ENCODE data around the gene CA10.
A peak's percentile ranks its signal among the peaks of the same experiment; 100 is the strongest.

The CA10 gene

DNA sequence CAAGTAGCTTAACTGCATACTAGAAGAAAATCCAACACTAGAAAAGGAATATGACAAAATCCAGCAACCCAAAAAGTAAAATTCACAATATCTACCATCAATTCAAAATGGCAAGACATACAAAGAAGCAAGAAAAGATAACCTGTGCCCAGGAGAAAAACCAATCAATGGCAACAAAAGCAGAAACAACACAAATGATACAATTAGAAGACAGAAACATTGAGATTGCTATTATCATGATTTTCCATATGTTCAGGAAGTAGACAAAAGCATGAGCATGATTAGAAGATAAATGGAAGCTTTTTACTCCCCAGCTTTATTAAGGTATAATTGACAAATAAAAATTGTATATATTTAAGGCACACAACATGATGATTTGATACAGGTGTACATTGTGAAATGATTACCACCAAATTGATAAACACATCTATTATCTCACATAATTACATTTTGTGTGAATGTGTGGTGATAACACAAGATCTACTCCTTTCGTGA lies 117.3 kb downstream of the CA10 start:
- DNase-seq: no peak

DNA sequence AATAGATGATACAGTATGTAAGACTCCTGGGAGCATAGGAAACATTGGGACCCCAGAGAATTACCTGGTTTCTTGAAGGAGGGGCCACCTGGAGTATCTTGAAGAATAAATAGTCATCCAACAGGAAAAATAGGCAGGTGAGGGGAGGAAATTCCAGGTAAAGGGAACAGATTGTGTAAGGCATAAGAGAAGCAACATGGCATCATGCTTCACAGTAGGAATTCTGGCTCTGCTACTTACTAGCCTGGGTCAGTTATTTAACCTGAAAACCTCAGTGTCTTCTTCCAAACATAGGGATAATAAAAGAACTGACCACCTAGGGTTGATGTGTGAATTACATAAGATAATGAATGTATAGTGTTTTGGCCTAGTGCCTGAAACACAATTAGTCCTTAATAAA lies 122.1 kb downstream of the CA10 start:
- DNase-seq: no peak

DNA sequence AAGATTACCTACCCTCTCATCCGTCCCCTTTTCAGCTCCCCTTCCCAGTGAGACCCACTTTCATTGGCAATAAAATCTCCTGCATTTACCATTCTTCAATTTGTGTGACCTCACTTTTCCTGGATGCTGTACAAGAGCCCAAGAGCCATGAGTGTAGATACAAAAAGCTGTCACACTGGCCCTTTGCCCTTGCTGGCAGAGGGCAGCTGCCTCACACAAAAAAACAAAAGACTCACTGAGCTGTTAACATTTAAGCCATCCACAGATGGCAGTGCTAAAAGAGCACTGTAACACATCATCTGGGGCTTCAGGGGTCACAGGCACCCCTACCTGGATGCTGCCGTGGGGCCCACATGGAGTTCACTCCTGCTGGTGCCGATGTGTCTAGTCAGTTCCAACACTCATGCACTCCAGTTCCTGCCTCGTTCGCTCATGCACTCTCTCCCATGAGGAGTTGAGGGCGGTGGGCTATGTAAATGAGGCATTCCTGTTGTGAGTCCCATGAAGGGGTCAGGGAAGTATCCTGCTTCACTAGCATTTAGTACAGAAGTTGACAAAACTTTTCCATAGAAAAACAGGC lies 123.1 kb downstream of the CA10 start:
- peak; percentile 47 for DNase-seq

DNA sequence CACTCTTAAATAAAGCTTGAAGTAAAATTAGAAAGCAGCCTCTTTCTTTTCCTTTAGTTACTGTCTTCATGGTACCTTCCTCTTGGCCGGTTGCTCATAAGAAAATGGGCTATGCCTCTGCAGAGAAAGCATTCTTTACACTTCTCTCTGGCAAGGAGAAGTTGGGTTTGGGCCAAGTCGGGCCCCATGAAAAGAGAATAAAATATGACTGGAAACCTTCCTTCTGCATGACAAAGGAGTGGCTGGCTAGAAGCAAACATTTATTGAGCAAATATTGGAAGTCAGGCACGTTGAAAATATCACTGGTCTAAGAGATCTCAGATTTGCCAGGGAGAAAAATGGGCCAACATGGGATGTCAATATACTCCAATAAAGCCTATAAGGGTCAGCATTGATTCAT lies 126.1 kb downstream of the CA10 start:
- DNase-seq: no peak

DNA sequence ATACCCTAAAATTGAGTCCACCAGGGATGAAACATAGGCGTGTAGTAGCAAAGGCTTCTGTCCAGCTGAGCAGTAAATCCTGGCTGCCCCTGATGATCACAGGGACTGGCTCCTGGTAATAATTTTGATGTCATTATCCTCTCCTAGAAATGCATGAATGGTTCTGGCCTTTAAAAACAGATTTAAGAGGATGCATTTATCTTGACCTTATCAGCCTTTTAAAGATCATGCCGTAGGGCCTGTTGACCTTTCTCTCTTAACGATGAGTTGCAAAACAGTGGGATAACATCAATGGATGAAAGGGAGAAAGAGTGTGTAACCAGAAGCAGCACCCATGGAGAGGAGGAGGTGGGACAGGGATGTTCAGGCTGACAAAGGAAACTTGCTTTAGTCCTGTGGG lies 128.5 kb downstream of the CA10 start:
- DNase-seq: no peak

DNA sequence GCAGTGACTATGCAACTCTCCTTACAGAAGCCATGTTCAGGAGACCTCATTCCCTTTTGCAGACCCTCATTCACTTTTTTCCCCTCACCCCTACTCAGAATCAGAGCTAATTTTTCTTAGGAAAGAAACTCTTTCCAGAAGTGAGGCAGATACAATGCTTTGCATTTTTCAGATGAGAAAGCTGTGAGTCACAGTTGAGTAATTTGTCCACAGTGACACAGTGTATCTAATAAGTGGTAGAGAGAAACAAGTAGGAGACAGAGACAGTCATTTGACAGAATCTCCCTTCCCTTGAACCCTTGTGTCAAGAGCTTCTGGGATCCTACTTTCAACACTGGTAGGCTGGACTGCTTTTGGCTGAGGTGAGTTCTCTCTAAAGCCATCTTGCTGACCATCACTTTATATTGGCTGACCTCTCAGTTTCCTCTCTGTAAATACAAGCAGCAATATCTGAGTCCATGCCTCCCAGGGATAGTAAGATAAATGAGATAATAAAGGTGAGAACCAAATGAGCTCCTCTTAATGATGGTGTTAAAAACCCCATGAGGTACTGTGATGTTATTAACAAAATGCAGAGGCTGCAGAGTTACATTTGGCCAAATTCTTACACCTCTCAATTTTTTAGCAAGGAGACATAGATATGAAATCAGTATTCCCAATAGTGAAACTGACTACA lies 130.8 kb downstream of the CA10 start:
- no peak for DNase-seq

DNA sequence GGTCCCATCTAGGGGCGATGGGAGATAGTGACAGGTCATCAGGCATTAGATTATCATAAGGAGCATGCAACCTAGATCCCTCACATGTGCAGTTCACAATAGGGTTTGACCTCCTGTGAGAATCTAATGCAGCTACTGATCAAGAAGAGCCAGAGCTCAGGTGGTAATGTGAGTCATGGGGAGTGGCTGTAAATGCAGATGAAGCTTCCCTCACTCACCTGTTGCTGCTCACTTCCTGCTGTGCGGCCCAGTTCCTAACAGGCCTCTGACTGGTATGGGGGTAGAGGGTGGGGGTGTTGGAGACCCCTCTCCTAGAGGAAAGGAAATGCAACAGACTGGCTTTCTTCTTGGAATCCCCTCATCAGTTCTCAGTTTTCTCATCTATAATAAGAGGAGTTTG lies 131.4 kb downstream of the CA10 start:
- DNase-seq: no peak

DNA sequence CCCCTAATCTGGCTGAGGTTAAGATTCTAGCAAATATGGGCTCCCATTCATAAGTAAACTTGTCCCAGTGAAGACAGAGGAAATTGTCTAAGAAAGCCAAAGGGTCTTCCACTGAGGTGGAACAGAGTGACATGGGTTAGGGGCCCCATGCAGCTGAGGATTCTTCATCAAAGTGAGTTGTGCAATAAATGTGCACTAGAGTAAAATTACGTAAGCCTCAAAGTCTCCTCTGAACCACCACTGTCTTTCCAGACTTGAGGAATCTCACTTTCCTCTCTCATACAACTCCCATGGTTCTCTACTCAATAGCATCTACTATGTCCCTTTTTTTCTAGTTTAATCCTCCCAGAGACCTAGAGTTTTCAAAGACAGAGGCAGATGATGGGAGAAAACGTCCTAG lies 132.4 kb downstream of the CA10 start:
- no peak for DNase-seq

DNA sequence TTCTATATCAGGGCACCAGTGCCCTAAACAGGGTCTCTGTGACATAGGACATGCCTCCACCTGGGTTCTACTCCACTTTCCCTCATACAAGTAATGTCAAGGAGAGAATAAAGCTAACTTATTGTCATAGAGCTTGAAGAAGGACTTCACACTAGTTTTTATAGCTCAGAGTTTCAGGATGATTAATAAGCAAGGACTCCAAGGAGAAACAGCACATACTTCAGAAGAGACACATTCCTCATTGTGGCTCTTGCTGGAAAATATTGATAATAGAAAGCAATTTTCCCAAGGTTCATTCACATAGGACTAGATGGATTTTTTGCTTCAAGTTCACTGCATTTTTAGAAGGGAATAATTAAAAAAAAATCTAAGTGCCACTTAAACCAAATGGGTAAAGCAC lies 133.3 kb downstream of the CA10 start:
- no peak for DNase-seq

DNA sequence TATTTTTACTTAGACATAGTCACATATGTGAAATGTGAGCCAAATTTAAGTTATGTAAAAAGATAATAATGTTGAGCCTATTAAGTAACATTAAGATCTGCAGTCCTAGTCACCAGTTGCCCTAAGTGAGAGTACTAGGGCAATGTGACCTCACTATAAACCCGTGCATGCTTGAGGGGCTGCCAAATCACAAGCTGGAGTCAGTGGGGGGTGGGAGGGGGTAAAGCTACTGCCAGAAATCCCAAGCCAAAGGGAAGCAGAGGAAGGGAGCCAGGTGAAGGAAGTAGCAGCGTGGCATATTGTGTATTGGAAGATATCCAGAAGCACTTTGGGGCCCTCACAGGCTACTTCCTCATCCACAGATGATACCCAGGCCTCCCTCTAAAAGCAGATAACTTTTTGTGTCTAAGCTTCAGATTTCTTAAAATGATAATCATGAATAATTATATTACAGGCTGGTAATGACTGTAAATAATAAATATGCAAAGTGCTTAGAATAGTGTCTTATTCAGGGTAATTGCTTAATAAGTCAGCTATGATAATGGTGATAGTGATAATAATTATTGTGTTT lies 134.1 kb downstream of the CA10 start:
- peak; percentile 60 for DNase-seq

DNA sequence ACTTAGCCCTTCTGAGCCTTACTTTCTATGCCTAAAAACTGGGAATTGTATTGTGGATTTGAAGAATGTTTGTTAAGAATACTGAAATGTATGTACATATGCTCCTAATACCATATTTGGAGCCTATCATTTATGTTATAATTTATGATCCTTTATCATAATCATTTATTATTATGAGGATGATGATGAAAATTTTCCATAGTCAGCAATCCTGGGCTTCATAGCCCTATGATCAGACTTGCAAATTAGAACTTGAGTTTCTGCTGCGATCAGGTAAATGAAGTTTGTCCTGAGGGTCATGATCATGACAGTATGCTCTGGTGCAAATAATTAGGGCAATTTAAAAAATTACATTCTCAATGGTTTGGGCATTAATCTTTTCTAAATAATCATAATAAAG lies 147.4 kb downstream of the CA10 start:
- DNase-seq: no peak

DNA sequence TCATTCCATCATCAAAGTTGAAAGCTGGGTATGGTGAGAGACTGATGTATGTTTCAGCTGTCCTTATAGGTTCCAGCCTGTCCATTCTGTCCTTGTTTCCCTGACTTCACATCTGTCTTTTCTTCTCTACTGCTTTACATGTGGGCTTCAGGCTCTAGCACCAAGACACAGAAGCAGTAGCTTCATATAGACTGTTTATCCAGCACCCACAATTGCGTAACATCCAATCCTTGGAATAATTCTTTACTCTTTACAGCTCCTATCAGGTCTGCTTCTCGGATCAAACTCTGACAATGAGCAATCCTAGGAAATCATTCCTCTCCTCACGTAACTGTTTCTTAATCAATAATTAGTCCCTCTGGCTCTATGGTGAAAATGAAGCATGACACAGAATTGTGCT lies 158.9 kb downstream of the CA10 start:
- DNase-seq: no peak

DNA sequence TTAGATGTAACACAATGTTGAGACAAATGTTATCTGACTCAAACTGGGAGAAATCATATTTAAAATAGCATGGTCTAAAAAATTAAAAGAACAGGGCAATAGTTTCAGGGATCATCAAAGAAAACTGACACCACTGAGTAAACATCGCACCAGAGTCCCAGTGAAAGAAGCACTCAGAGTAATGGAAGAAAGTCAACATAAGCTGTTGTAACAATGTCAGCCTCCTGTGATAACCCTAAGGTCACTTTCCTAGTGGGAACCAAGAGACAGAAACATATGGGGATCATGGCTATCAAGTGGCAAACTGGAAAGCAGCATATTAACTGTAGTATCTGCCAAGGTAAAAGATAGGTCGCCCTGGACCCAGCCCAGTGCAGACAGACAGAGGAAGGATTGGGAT lies 160.8 kb downstream of the CA10 start:
- DNase-seq: no peak

DNA sequence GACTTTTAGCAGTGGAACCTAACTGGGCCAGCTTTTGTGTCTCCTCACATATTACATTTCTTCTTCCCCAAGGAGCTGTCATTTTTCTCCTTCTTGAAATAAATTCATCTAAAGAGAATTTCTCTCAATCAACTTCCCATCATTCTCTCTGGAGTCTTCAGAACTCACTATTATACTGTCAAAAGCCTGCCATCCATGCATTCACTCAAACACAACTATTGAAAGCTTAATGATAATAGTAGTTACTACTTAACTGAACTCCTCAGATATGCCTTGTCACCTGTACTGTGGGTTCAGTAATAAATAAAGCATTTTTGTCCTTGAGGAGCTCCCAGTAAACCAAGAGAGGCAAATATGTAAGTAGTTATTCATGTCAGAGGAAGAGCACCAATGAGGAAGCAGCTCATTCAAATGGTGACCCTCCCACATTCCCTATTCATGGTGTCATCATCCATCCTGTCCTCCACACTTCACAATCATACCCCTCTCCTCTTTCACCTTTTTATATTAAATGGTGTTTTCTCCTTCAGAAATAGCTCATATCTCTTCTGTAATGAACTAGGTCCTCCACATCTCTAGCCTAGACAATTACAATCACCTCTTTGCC lies 162.6 kb downstream of the CA10 start:
- DNase-seq: no peak

DNA sequence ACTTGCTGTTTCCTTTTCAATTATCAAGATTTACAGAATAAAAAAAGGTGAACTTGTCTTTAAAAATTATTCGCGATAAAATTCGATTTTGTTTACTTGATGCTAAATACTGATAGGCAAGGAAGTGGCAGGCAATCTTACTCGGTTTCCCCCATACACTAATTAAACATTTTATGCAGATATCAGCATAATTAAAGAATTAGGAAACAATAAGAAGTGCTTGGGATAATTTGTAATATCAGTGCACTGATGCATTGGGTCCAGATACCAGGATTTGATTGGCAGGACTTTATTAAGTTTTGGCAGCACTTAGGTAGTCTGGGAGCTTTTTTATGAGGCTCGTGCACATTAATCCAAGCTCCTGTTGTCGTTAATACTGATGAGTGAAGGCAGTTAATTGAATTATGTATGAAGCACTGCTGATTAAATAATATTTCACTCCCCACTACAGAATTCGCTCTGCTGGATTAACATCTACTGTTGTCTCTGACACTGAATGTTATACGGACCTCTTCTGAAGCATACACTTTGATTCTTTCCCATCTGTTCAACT lies 165.6 kb downstream of the CA10 start:
- no peak for DNase-seq

DNA sequence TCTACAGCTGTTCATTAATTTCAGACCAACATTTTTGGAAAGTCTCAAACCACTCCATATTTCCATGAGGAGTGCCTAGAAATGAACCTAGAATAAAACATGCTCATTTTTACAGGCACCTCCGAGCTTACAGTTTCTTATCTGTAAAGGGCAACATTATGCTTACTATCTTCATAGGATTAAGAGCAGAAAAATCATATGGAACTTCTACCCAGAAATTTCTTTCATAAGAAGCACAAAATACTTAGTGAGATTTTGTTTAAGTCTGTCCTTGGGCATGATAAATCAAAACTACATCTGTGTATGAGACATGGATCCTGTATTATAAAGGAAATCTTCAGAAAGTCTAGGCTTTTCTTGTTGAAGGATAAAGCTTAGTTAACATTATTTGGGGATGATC lies 187.4 kb downstream of the CA10 start:
- DNase-seq: no peak

DNA sequence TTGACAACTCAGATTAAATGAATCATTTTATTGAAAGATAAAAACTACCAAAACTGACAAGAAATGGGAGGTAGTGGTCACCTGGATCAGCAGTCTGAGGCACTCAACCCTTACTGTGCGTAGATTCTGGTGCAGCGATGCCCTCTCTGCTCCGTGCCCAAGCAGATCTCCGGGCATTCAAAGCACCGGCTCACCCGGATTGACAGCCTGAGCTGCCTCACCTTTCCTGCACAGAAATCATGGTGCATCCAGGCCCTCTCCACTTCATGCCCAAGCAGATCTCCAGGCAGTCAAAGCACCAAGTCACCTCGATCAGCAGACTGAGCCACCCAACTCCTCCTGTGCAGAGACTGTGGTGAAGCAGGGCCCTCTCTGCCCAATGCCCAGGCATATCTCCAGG lies 196.8 kb downstream of the CA10 start:
- no peak for DNase-seq

DNA sequence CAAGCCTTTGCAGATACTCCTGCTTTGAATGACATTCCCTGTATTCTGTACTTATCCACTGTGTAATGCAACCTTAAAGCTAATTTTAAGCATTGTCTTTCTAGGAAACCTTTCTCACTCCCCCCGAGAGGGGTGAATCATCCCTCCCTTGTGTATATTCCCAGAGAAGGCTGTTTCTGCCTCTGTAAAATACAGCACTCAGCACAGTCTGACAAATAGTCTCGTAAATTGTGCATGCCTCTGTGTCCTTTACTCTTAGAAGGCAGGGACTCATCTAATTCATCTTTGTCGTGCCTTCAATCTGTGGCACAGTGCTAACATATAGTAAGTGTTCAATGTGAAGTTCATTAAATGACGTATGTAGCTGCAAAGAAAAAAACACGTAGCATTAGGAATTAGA lies 200.7 kb downstream of the CA10 start:
- DNase-seq: no peak

DNA sequence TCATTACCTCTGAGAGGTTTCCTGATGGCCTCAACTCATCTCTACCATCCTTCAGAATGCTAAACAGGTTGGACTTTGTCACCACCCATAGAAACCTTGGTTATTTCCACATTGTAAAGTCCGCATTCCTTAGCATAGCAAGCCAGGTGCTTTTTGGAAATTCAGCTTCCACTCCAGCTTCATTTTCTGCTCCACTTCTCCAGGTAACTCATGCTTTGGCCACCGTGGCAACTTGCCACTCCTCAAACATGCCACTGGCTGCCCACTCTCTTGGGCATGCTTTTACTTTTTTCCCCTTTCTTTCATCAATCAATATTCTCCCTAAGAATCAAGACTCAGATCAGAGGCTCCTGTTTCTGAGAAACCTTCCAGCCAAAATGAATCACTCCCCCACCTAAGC lies 203.3 kb downstream of the CA10 start:
- DNase-seq: no peak

DNA sequence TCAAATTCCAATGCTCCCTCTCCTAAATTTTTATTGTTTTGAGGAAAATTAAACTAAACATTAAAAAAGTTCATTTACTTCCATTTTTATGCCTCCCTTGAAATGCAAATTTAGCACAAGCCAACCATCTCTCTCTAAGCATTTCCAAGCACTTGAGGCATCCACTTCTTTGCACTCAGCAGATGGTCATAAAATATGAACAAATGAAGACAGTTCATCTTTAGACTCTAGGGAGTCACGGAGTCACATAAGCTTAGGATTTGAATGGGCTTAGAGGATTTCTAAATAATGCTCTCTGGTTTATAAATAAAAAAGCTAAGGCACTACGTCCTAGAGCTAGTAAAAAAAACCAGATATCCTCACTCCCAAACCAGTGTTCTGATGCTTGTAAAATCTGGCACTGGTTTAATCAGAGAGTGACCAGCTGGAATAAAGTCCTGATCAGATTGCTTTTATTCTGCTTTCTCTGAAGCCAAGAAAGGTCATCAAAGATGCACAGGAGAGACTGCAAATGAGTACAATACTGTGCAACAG lies 204.2 kb downstream of the CA10 start:
- DNase-seq: no peak

DNA sequence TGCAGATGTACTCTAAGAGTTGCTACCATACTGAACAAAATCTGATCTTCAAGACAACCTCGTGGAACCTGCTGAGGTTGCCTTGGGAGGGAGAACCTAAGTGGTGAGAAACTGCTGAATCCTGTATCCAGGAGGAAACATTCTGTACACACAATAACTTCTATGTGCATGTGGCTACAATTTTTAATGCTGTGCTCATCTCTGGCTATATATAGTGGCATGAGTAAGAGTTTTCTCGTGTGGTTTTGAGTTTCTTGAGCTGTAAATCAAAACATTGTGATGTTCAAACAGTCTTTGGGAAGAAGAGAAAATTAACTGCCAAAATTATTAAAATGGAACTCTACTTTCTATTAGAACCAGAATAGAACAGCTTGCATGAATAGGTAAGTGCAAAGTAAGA lies 206.8 kb downstream of the CA10 start:
- DNase-seq: no peak

DNA sequence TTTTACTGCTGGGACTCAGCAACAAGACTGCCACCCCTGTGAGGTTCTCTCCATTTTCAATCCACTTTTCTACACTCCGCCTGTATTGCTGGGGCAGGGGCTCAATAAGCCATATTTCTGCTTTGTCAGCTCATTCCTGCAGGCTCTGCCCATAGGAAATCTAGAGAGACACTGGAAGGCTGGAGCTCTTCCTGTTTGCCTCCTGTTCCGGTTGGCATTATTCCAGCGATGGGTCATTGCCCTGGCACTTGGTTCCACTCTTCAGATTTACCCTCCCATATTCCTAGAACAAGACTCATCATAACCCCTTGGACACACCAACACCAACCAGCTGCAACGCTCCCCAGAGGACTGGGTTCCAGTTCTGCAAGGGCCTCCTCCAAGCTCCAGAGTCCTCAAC lies 210.4 kb downstream of the CA10 start:
- no peak for DNase-seq

DNA sequence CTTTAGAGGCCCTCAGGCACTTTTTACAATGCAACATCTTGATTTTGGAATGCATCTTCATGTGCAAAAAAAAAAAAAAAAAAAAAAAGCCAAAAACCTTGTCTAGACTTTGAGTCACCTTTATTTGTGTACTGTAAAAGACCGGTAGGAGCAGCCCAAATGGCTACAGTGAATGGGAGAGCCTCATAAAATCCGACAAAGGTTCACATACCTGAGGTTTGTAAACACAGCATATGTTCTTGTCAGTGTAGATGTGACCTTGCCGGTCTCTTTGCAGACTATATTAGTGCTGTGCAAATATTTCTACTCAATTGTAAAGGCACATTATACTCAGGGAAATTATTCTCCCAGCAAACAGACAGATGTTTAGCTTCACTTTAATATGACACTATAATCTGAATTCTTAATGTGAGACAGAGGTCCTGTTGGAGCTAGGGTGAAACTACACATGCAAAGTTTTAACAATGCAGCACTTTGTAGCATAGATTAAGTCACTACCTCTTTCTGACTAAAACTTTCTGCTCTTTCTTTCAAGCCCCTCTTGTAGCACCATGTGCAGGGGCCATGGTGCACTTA lies 211.3 kb downstream of the CA10 start:
- no peak for DNase-seq
